HG03575 (cell line): ENCODE results near the gene USP12.

Source experiments
- ATAC-seq: cut with Tn5 transposase; IDR thresholded peaks from one replicate; pipeline ENCODE4 v1.9.1; 2021; ENCODE audit not compliant: unreplicated experiment, insufficient number of reproducible peaks, low FRiP score; ENCODE audit errors: extremely low read depth

USP12 gene

DNA sequence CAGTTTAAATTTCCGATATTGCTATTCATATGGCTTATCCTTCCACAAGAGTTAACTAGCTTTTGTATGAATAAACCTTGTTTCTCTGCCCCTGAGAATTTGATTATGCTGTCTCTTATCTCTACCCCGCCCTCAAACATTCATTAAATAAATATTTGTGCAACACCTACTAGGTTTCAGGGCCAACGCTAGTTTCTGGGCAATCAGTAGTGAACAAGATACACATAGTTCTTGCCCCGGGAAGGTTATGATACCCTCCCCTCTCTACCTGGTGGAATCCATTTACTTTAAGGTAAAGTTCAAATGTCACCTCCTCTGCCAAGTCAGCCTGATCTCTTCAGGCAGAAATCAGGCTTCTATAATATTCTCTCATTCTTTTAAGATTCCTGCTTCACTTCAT lies 16.6 kb upstream of the USP12 start:
- no peak for ATAC-seq

DNA sequence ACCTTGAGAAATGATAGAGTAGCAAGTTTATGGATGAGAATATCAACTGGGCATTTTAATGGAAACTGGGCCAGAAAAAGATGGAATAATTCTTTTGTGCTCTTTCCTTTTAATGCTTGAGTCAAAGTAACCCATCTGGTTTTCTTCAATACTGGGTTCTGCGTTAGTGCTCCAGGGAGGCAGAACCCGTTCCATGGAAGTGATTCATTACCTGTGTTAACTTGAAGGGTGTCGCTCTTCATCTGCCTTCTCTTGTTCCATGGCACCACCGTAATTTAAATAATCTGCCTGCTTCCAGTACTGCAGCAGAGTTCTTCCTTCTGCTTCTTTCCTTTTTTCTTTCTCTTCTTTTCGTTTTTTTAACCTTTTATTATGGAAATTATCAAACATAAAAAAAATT lies 14.7 kb upstream of the USP12 start:
- ATAC-seq: no peak

DNA sequence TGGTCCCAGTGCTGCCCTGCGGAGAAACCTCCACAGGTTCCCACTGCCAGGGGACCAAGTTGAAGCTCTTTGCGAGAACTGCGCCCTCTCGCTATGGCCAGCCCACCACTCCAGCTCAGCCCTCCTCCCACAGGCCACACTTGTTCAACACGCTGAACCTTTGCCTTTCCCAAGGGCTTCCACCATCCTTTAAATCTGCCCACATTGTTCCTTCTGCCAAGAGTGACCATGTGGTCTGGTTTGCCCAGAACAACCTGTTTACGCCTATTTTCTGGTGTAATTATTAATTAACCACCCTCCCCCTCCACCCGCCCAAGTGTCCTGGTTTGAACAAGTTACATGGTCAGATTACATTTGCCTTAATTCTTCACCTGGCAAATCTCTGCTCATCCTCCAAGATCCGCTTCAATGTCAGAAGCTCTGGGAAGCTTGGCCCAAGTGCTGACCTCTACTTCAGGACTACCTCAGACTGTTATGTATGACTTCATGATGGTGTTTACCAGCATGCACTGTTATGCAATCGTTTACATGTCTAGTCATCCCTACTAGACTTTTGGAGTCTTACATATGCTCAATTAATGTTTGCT lies 12.0 kb upstream of the USP12 start:
- ATAC-seq: no peak

GRCh38 chr13:27182844-27183497 lies 11.4 kb upstream of the USP12 start:
- ATAC-seq: no peak

DNA sequence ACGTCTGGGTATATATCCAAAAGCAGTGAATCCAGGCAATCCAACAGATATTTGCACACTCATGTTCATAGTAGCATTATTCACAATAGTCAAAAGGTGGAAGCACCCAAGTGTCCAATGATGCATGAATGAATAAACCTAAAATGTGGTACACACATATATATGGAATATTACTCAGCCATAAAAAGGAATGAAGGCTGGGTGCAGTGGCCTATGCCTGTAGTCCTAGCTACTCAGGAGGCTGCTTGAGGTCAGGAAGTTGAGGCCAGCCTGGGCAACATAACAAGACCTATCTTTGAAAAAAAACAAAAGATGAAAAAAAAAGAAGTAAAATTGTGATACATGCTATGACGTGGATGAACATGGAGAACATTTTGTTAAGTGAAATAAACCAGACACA lies 10.4 kb upstream of the USP12 start:
- ATAC-seq: no peak

- no peak for ATAC-seq
These were observed 6.2 kb upstream of the USP12 start for GRCh38 chr13:27177852-27178251.

DNA sequence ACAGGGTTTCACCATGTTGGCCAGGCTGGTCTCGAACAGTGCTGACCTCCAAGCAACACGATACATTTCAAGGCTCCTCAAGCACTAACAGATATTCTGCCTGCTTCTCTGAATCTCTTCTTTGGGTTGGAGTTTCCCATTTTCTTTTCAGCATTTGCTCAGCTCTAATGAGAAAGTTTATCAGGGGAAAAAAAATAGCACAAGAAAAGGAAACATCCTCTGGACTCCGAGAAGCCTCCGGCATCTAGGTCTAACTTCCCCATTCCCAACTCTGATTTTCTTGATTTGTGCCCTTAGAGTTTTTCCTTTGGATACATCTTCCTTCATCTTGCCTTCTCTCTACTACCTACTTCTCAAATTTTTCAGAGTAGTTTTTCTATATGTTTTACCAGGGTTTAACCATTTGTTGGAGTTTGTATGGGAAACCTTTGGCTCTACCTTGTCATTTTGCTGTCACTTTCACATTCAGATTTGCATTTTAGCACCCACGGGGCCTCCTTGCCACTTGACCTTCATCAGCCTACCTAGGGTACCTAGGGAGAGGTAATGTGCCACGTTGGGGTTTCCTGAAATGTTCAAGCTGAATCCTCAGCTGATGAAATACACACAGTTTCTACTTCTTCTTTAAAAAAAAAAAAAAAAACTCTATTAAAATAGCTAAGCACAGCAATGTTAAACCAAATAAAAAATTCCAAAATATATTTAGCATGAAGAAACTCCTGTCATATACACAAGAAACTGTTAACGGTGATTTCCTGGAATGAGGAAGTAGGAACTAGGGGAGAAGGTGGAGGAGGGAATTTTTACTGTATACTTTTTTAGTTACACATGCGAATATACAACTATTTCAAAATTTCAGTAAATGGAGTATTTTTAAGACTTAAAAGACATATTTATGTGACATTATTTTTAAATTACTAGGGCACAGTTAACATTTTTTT lies 5.1 kb upstream of the USP12 start:
- ATAC-seq: no peak

DNA sequence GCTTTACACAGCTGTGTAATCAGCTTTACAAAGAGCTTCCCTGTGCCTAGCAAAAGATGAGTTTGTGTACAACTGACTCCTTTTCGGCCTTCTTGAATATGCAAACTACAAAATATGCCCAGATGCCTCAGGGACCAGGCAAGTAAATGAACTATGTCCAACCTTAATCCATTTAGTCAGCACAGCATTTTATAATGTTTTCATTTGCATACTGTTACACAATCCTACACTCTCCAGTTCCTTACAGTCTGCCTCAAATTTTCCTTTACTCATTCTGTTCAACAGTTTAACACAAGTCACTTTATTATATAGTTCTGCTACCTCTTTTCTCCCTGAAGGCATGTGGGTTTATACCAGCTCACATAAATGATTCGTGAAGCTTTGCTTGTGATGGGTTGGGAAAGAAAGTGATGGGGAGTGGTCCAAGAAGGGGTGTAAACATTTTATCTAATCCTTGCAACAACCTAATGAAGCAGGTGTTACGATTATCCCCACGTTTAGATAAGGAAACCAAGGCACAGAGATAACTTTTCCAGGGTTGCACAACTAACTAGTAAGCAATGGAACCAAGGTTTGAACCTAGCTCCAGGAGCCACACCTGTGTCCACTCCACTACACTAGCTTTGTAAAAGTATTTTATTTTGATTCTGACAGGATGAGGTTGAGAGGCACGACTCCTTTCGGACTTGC lies 3.3 kb upstream of the USP12 start:
- ATAC-seq: no peak

- no peak for ATAC-seq
These were observed 858 bp upstream of the USP12 start for GRCh38 chr13:27172495-27172842.

- ATAC-seq: no peak
These were observed 350 bp upstream of the USP12 start for GRCh38 chr13:27171827-27172494.

DNA sequence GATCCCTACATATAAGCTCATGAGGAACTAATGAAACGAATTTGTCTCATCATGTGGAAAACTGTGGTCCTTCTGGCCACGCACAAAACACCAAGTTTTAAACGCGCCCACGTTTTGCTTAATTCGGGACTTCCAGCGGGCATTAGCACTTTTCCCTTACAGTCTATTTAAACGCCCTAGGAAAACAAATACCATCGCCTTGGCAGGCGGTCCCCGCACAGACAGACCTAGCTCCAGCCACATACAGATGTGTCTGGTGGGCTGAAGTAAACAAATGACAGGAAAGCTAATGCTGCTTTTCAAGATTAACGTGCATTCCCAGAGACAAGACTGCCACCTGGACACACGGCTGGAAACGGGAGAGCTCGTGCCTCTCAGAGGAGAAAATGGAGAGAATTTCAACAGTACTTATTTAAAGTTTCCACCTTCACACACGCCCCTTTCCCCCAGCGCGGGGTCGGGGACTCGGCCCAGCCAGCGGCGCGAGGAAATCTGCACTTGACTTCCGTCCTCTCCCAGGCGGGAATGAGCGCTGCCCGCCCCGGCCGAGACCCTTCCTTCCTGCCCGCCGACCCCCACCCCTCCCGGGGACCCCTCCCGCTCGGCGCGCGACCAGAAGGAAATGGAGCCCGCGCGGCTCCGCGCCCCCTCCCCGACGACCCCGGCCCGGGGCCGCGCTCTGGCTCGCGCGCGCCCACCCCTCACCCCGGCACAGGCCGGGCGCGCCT lies 931 bp downstream of the USP12 start:
- ATAC-seq: no peak

- no peak for ATAC-seq
These were observed 1.4 kb downstream of the USP12 start for GRCh38 chr13:27170221-27170515.

- no peak for ATAC-seq
These were observed 2.5 kb downstream of the USP12 start for GRCh38 chr13:27168906-27169657.

GRCh38 chr13:27168086-27168485 lies 3.5 kb downstream of the USP12 start:
- no peak for ATAC-seq

DNA sequence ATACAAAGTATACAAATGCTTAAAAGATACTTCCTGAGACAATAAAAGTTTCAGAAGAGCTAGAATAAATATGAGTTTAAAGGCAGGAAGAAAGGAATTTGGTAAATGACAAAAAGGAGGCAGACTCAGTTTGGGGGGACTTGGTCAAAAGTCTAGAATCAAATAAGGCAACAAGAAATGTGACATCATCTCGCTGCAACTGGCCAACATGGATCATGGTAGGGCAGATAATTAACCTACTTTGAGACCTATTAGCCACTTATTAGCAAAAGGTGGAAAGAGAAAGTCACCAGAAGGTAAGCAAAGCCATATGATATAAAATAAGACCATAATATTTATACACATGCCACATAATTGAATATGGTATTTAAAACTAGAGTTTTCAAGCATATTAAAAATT lies 5.3 kb downstream of the USP12 start:
- ATAC-seq: no peak

DNA sequence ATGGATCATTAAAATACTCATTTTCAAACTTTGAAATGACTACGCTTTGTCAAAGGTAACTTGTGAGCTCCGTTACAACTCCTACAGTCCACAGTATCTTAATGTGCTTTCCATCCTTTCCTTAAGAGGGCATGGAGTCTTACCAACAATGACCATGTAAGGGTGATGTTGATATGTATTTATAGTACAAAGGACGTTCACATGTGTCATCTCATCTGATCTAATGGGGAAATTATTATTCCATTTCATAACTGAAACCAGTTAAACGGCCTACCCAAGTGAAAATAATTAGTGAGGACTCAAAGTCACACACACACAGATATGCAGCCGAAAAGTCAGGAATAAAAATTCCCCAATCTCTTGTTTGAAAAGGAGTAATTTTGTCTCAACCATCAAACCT lies 9.6 kb downstream of the USP12 start:
- ATAC-seq: no peak

DNA sequence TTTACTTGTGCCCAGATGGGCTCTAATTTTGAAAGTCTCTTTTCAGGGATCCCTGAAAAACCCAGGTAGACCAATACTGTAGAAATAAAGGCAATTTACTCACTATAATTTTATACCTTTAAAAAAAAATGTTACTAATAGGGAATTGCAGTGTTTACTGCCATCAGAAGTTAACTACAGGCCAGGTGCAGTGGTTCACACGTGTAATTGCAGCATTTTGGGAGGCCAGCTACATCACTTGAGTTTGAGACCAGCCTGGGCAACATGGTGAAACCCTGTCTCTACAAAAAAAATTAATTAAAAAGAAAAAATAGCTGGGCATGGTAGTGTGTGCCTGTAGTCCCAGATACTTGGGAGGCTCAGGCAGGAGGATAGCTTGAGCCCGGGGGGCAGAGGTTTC lies 10.2 kb downstream of the USP12 start:
- no peak for ATAC-seq

DNA sequence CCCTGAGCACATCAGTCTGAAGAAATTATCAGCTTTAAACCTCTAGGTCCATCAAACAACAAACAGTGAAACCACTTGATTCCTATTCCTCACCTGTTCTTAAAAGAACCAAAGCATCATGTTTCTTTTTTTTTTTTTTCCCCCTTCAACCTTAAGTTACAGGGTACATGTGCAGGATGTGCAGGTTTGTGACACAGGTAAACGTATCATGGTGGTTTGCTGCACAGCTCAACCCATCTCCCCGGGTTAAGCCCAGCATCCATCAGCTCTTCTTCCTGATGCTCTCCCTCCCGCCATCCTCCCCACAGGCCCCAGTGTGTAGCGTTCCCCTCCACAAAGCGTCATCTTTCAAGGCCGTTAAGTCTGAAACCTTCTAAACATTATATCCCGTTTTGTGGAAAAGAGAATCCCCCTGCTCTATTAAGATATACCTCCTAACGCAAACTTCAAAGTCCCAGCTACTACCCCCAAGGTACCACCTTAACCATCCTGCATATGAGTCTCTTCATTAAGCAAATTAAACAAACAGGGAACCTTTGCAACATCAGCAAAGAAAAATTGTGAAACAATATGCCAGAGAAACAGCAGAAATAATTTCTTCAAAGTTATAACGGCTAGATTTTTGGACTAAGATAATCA lies 10.8 kb downstream of the USP12 start:
- ATAC-seq: no peak
